Left ventricle myocardium inferior (tissue), 1 donor: ENCODE measurements around the gene CFHR1. TPM values are rescaled to one million over a fixed set of nuclear protein-coding genes. Genes with fewer than 3 reads are reported as not detected.
"Not testable (repeated sequence)": the region's sequence is repeated elsewhere in the genome, so short reads cannot be mapped to it uniquely, and the experiment has no call there.

ENCODE experiments used
- DNase-seq: peaks from one replicate; pipeline ENCODE4 v3.0.0-alpha.2; 2020
- H3K27ac ChIP-seq: fragments of 200-600 bp; replicated peaks from 2 replicates; pipeline ENCODE4 v1.8.0; 2021
- H3K27me3 ChIP-seq: fragments of 200-600 bp; 2 replicates; pipeline ENCODE4 v1.8.0; 2021; ENCODE audit warnings: low read depth
- H3K36me3 ChIP-seq: fragments of 200-600 bp; 2 replicates; pipeline ENCODE4 v1.8.0; 2021
- H3K4me1 ChIP-seq: fragments of 200-600 bp; 2 replicates; pipeline ENCODE4 v1.8.0; 2021
- H3K4me3 ChIP-seq: fragments of 200-600 bp; 2 replicates; pipeline ENCODE4 v1.8.0; 2021; ENCODE audit warnings: mild to moderate bottlenecking, moderate library complexity
- H3K9me3 ChIP-seq: fragments of 200-600 bp; replicated peaks from 2 replicates; pipeline ENCODE4 v1.8.0; 2021
- CTCF ChIP-seq: fragments of 200-600 bp; IDR thresholded peaks from 2 replicates; pipeline ENCODE4 v1.8.0; 2021; ENCODE audit warnings: antibody characterized with exemption, mild to moderate bottlenecking, borderline replicate concordance
- intact Hi-C: fragments of 100-400 bp; cut with micrococcal nuclease; formaldehyde crosslinking; loops from one replicate; pipeline ENCODE4 v1.11.0; 2022
- long read RNA-seq: library from polyadenylated mRNA; unstranded; transcript quantifications from one replicate; pipeline ENCODE4 v2.0.0, GENCODE V29; 2021
- total RNA-seq: library from RNA; stranded (reverse); fragmentation: NEBNext Ultra II Directional; extraction: Animal tissue kit (Norgen Biotek cat#: 25700); gene quantifications from one replicate; pipeline ENCODE4 v1.2.1, GENCODE V29; 2021
- donor health status: DM: no; HTN: yes; CAD: no; lungs with severe emphysema.

The CFHR1 gene
- not detected for total RNA-seq
- long read RNA-seq: 0 reads

DNA sequence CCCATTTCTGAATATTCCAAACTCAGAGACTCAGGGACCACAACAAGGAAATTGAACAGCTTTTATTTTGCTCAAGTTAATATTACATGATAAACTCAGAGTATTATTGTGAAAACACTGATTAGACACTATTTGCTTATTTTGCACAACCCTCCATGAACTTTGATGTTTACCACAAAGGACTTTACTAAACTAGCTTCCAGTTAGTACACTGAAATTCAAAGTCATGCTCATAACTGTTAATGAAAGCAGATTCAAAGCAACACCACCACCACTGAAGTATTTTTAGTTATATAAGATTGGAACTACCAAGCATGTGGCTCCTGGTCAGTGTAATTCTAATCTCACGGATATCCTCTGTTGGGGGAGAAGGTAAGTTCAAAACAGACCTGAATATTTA is at the start of gene CFHR1:
TSS of gene CFHR1 (plus strand) at position 201 of the 400 bp plus-strand sequence. CDS start at position 315, 114 bp downstream.
- intact Hi-C loops, DNase-seq: not testable (repeated sequence)

DNA sequence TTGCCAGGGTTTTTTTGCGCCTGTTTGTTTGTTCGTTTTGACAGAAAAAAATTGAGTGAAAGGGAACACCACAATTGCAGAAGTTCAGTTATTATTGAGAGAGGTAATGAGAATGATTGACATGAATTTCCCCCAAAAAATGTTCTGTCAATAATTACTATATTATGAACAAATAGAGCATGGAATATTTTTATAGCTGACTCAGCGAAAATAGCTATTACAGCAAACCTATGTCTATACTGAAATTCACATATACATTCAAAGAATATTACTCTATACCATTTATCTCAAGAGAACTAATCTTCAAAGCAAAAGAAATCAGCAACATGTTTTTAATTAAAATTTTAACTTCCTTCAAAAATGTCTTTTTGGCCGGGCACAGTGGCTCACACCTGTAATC is 49.7 kb upstream of the CFHR1 start:
- H3K36me3 ChIP-seq, H3K4me3 ChIP-seq, H3K27me3 ChIP-seq, intact Hi-C loops, H3K9me3 ChIP-seq, H3K27ac ChIP-seq, H3K4me1 ChIP-seq, DNase-seq: not testable (repeated sequence)

More for the DNA sequence above, at the start of gene CFHR1:
- H3K27me3 ChIP-seq, H3K4me1 ChIP-seq, H3K9me3 ChIP-seq, H3K4me3 ChIP-seq, H3K27ac ChIP-seq, H3K36me3 ChIP-seq: not testable (repeated sequence)

- intact Hi-C loops: no loop called here
- no peak for TF ChIP-seq CTCF
Measured at GRCh38 chr1:196773713-196774112, 45.8 kb upstream of the CFHR1 start.

GRCh38 chr1:196774175-196774574 is 45.4 kb upstream of the CFHR1 start:
- Histone ChIP-seq H3K27ac (no peak overlapping the region), H3K9me3 (no peaks in the 10 kb centered on the region), H3K27me3 (no peaks in the 10 kb centered on the region), H3K4me3 (no peak overlapping the region), H3K36me3 (no peaks in the 10 kb centered on the region), H3K4me1 (no peaks in the 10 kb centered on the region)
- intact Hi-C loops: no loop called here
- no peak for TF ChIP-seq CTCF
- DNase-seq: no peak

More at GRCh38 chr1:196773713-196774112, 45.8 kb upstream of the CFHR1 start:
- Histone ChIP-seq H3K4me3 (no peak overlapping the region), H3K9me3 (no peaks in the 10 kb centered on the region), H3K27me3 (no peaks in the 10 kb centered on the region), H3K36me3 (no peaks in the 10 kb centered on the region), H3K4me1 (no peaks in the 10 kb centered on the region), H3K27ac (no peak overlapping the region)
- no peak for DNase-seq

DNA sequence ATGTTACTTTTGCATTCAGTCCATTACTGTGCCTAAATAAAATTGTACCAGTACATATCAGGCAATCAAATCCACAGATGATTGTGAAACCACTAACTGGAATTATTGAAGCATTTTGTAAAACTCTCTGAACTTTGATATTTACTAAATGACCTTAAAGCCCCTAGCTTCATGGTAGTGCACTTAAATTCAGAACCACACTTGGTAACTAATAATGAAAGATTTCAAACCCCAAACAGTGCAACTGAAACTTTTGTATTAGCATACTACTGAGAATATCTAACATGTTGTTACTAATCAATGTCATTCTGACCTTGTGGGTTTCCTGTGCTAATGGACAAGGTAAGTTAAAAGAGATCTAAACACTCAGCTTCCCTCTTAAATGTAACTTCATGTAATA is 44.9 kb upstream of the CFHR1 start, which contains the start of gene CFHR3:
TSS of gene CFHR3 (plus strand) at position 238 of the 400 bp plus-strand sequence. CDS start at position 285, 47 bp downstream.
- no peak for DNase-seq
- no peak for TF ChIP-seq CTCF
- Histone ChIP-seq H3K27me3 (no peaks in the 10 kb centered on the region), H3K9me3 (no peaks in the 10 kb centered on the region), H3K27ac (no peak within 1 kb of the TSS), H3K4me1 (no peaks in the 10 kb centered on the region), H3K4me3 (no peak within 1 kb of the TSS), H3K36me3 (no peaks in the 10 kb centered on the region)
- intact Hi-C loops: no loop called here

DNA sequence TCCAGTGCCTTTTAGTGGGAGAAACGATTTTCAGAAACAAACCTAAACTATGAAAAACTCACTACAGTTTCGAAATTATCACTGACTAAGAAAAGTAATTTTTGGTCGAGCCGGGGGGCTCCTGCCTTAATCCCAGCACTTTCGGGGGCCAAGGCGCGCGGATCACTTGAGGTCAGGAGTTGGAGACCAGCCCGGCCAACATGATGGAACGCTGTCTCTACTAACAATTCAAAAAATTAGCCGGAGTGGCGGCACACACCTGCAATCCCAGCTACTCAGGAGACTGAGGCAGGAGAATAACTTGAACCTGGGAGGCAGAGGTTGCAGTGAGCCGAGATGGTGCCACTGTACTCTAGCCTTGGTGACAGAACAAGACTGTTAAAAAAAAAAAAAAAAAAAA is 41.9 kb upstream of the CFHR1 start:
- H3K4me1 ChIP-seq: no peaks in the 10 kb centered on the region
- no peak overlapping the region for H3K4me3 ChIP-seq
- TF ChIP-seq CTCF: no peak
- H3K27me3 ChIP-seq: no peaks in the 10 kb centered on the region
- intact Hi-C loops: no loop called here
- DNase-seq: no peak
- no peaks in the 10 kb centered on the region for H3K36me3 ChIP-seq
- peaks cover 1% of the 10 kb centered on the region for H3K9me3 ChIP-seq
- H3K27ac ChIP-seq: no peak overlapping the region

DNA sequence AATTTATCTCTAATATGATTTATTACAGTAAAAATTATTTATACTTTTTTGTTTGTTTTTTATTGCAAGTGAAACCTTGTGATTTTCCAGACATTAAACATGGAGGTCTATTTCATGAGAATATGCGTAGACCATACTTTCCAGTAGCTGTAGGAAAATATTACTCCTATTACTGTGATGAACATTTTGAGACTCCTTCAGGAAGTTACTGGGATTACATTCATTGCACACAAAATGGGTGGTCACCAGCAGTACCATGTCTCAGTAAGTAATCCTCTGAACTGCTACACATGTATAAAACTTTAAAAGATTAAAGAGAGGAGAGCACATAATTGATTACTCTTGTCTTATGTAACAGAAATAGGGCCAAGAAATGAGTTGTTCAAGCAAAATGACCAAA is 40.4 kb upstream of the CFHR1 start:
- Histone ChIP-seq H3K4me3 (no peak overlapping the region), H3K27ac (no peak overlapping the region), H3K36me3 (no peaks in the 10 kb centered on the region), H3K4me1 (no peaks in the 10 kb centered on the region), H3K9me3 (peaks cover 3% of the 10 kb centered on the region), H3K27me3 (no peaks in the 10 kb centered on the region)
- intact Hi-C loops: no loop called here
- no peak for TF ChIP-seq CTCF
- DNase-seq: no peak

- H3K4me1 ChIP-seq, H3K36me3 ChIP-seq, H3K27ac ChIP-seq, H3K4me3 ChIP-seq, intact Hi-C loops, DNase-seq, H3K27me3 ChIP-seq: not testable (repeated sequence)
- H3K9me3 ChIP-seq: peaks cover 20% of the 10 kb centered on the region
Measured at GRCh38 chr1:196791252-196791651, 28.3 kb upstream of the CFHR1 start.

DNA sequence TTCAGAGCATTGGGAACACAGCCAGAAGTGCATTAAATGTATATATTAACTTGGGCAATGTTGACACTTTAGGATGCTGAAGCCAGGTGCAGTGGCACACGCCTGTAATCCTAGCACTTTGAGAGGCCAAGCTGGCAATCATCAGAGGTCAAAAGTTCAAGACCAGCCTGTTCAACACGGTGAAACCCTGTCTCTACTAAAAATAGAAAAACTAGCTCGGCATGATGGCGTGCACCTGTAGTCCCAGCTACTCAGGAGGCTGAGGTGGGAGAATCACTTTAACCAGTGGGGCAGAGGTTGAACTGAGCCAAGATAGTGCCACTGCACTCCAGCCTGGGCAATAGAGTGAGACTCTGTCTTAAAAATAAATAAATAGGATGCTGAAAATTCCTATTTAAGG is 25.4 kb upstream of the CFHR1 start:
- H3K27ac ChIP-seq, DNase-seq, H3K4me1 ChIP-seq, intact Hi-C loops, H3K27me3 ChIP-seq, H3K4me3 ChIP-seq, H3K36me3 ChIP-seq: not testable (repeated sequence)
- H3K9me3 ChIP-seq: peaks cover 13% of the 10 kb centered on the region
